ENCODE results near the gene CALML3. TPM values are rescaled to one million over a fixed set of nuclear protein-coding genes. Genes with fewer than 3 reads are reported as not detected.

The CALML3 gene
- total RNA-seq, 1 donor from 2014 or later = not detected

- no peak for DNase-seq (ENCODE audit: low spot score)
- Mint-ChIP-seq H3K9me3 (no peaks in the 10 kb centered on the region), H3K27ac (no peak overlapping the region), H3K27me3 (ENCODE audit: low read depth) (peaks cover 8% of the 10 kb centered on the region), H3K4me1 (ENCODE audit: low read depth) (no peaks in the 10 kb centered on the region), H3K4me3 (ENCODE audit: low read depth) (no peak overlapping the region), H3K36me3 (ENCODE audit: low read depth) (no peaks in the 10 kb centered on the region)
- intact Hi-C loops (cut with micrococcal nuclease) = no loop called here
These were observed 4.4 kb downstream of the CALML3 start for GRCh38 chr10:5528989-5529701.

GRCh38 chr10:5529702-5530411 lies 5.1 kb downstream of the CALML3 start:
- intact Hi-C loops (cut with micrococcal nuclease) = no loop called here
- H3K4me1 Mint-ChIP-seq (ENCODE audit: low read depth) = no peaks in the 10 kb centered on the region
- peaks cover 8% of the 10 kb centered on the region for H3K27me3 Mint-ChIP-seq (ENCODE audit: low read depth)
- no peak overlapping the region for H3K27ac Mint-ChIP-seq
- DNase-seq (ENCODE audit: low spot score) = no peak
- H3K4me3 Mint-ChIP-seq (ENCODE audit: low read depth) = no peak overlapping the region
- H3K9me3 Mint-ChIP-seq = no peaks in the 10 kb centered on the region
- H3K36me3 Mint-ChIP-seq (ENCODE audit: low read depth) = no peaks in the 10 kb centered on the region

GRCh38 chr10:5530412-5530806 lies 5.6 kb downstream of the CALML3 start:
- intact Hi-C loops (cut with micrococcal nuclease) = no loop called here
- Mint-ChIP-seq H3K4me3 (ENCODE audit: low read depth) (no peak overlapping the region), H3K27ac (no peak overlapping the region)

GRCh38 chr10:5530846-5531557 lies 6.2 kb downstream of the CALML3 start:
- Mint-ChIP-seq H3K27me3 (ENCODE audit: low read depth) (peaks cover 8% of the 10 kb centered on the region), H3K4me1 (ENCODE audit: low read depth) (no peaks in the 10 kb centered on the region), H3K27ac (no peak overlapping the region), H3K9me3 (no peaks in the 10 kb centered on the region), H3K36me3 (ENCODE audit: low read depth) (no peaks in the 10 kb centered on the region), H3K4me3 (ENCODE audit: low read depth) (no peak overlapping the region)
- intact Hi-C loops (cut with micrococcal nuclease) = no loop called here
- DNase-seq (ENCODE audit: low spot score) = no peak

More at GRCh38 chr10:5530412-5530806, 5.6 kb downstream of the CALML3 start:
- Mint-ChIP-seq H3K36me3 (ENCODE audit: low read depth) (no peaks in the 10 kb centered on the region), H3K4me1 (ENCODE audit: low read depth) (no peaks in the 10 kb centered on the region), H3K9me3 (no peaks in the 10 kb centered on the region), H3K27me3 (ENCODE audit: low read depth) (peaks cover 8% of the 10 kb centered on the region)
- no peak for DNase-seq (ENCODE audit: low spot score)

- H3K27me3 Mint-ChIP-seq (ENCODE audit: low read depth) = peaks cover 8% of the 10 kb centered on the region
These were observed 7.0 kb downstream of the CALML3 start for GRCh38 chr10:5531558-5532306.

GRCh38 chr10:5532307-5532605 lies 7.5 kb downstream of the CALML3 start:
- Mint-ChIP-seq H3K27me3 (ENCODE audit: low read depth) (peaks cover 8% of the 10 kb centered on the region), H3K4me3 (ENCODE audit: low read depth) (no peak overlapping the region), H3K27ac (no peak overlapping the region), H3K36me3 (ENCODE audit: low read depth) (no peaks in the 10 kb centered on the region), H3K4me1 (ENCODE audit: low read depth) (no peaks in the 10 kb centered on the region), H3K9me3 (no peaks in the 10 kb centered on the region)
- no peak for DNase-seq (ENCODE audit: low spot score)
- intact Hi-C loops (cut with micrococcal nuclease) = no loop called here

More at GRCh38 chr10:5531558-5532306, 7.0 kb downstream of the CALML3 start:
- no peak for DNase-seq (ENCODE audit: low spot score)
- intact Hi-C loops (cut with micrococcal nuclease) = no loop called here
- no peaks in the 10 kb centered on the region for H3K9me3 Mint-ChIP-seq
- no peak overlapping the region for H3K27ac Mint-ChIP-seq
- H3K36me3 Mint-ChIP-seq (ENCODE audit: low read depth) = no peaks in the 10 kb centered on the region
- no peaks in the 10 kb centered on the region for H3K4me1 Mint-ChIP-seq (ENCODE audit: low read depth)
- no peak overlapping the region for H3K4me3 Mint-ChIP-seq (ENCODE audit: low read depth)

GRCh38 chr10:5532618-5533097 lies 7.9 kb downstream of the CALML3 start:
- Mint-ChIP-seq H3K27me3 (ENCODE audit: low read depth) (peaks cover 8% of the 10 kb centered on the region), H3K4me1 (ENCODE audit: low read depth) (no peaks in the 10 kb centered on the region), H3K4me3 (ENCODE audit: low read depth) (no peak overlapping the region), H3K27ac (no peak overlapping the region), H3K9me3 (no peaks in the 10 kb centered on the region), H3K36me3 (ENCODE audit: low read depth) (no peaks in the 10 kb centered on the region)
- DNase-seq (ENCODE audit: low spot score) = no peak
- intact Hi-C loops (cut with micrococcal nuclease) = no loop called here

- intact Hi-C loops (cut with micrococcal nuclease) = no loop called here
- DNase-seq (ENCODE audit: low spot score) = no peak
These were observed 8.5 kb downstream of the CALML3 start for GRCh38 chr10:5533098-5533731.

GRCh38 chr10:5534051-5534821 lies 9.5 kb downstream of the CALML3 start:
- Mint-ChIP-seq H3K36me3 (ENCODE audit: low read depth) (no peaks in the 10 kb centered on the region), H3K4me3 (ENCODE audit: low read depth) (no peak overlapping the region), H3K9me3 (no peaks in the 10 kb centered on the region), H3K27me3 (ENCODE audit: low read depth) (peaks cover 5% of the 10 kb centered on the region), H3K27ac (no peak overlapping the region), H3K4me1 (ENCODE audit: low read depth) (no peaks in the 10 kb centered on the region)
- intact Hi-C loops (cut with micrococcal nuclease) = no loop called here
- no peak for DNase-seq (ENCODE audit: low spot score)

More at GRCh38 chr10:5533098-5533731, 8.5 kb downstream of the CALML3 start:
- H3K4me3 Mint-ChIP-seq (ENCODE audit: low read depth) = no peak overlapping the region
- peaks cover 8% of the 10 kb centered on the region for H3K27me3 Mint-ChIP-seq (ENCODE audit: low read depth)
- no peak overlapping the region for H3K27ac Mint-ChIP-seq
- H3K9me3 Mint-ChIP-seq = no peaks in the 10 kb centered on the region
- H3K4me1 Mint-ChIP-seq (ENCODE audit: low read depth) = no peaks in the 10 kb centered on the region
- H3K36me3 Mint-ChIP-seq (ENCODE audit: low read depth) = no peaks in the 10 kb centered on the region

GRCh38 chr10:5534880-5535856 lies 10.4 kb downstream of the CALML3 start:
- no peak overlapping the region for H3K4me3 Mint-ChIP-seq (ENCODE audit: low read depth)
- no peaks in the 10 kb centered on the region for H3K9me3 Mint-ChIP-seq
- H3K36me3 Mint-ChIP-seq (ENCODE audit: low read depth) = no peaks in the 10 kb centered on the region
- peaks cover 2% of the 10 kb centered on the region for H3K27me3 Mint-ChIP-seq (ENCODE audit: low read depth)
- H3K27ac Mint-ChIP-seq = no peak overlapping the region
- DNase-seq (ENCODE audit: low spot score) = no peak
- H3K4me1 Mint-ChIP-seq (ENCODE audit: low read depth) = no peaks in the 10 kb centered on the region
- intact Hi-C loops (cut with micrococcal nuclease) = no loop called here

- intact Hi-C loops (cut with micrococcal nuclease) = no loop called here
- DNase-seq (ENCODE audit: low spot score) = no peak
- no peaks in the 10 kb centered on the region for H3K36me3 Mint-ChIP-seq (ENCODE audit: low read depth)
- H3K4me1 Mint-ChIP-seq (ENCODE audit: low read depth) = no peaks in the 10 kb centered on the region
- no peak overlapping the region for H3K4me3 Mint-ChIP-seq (ENCODE audit: low read depth)
- peaks cover 2% of the 10 kb centered on the region for H3K27me3 Mint-ChIP-seq (ENCODE audit: low read depth)
- H3K9me3 Mint-ChIP-seq = peaks cover 10% of the 10 kb centered on the region
- H3K27ac Mint-ChIP-seq = no peak overlapping the region
These were observed 11.8 kb downstream of the CALML3 start for GRCh38 chr10:5536486-5537081.

All from activated T-helper 2 cell treated with anti-CD3 and anti-CD28 coated beads, Interferon-gamma antibody, Interleukin-2, Interleukin-4, amounts not matched to agents 10 μg/mL and 5 μg/mL and 100 μg/mL, durations not matched to agents 14 hours and 24 hours and 36 hours (primary cell).